ENCODE measurements around the gene PKNOX2. TPM values are rescaled to one million over a fixed set of nuclear protein-coding genes. Genes with fewer than 3 reads are reported as not detected.

The PKNOX2 gene
- total RNA-seq, 2 experiments from 2014 or later = not detected

GRCh38 chr11:125380756-125381445 is 216.3 kb downstream of the PKNOX2 start:
- Mint-ChIP-seq H3K27ac (no peak overlapping the region), H3K9me3 (no peaks in the 10 kb centered on the region), H3K27me3 (peaks cover 26% of the 10 kb centered on the region), H3K4me1 (no peaks in the 10 kb centered on the region), H3K36me3 (ENCODE audit: low read depth) (no peaks in the 10 kb centered on the region), H3K4me3 (no peak overlapping the region)
- DNase-seq = no peak
- ChIA-PET CTCF (no interaction called here), POLR2A (no interaction called here)

GRCh38 chr11:125381499-125382044 is 217.0 kb downstream of the PKNOX2 start:
- Mint-ChIP-seq H3K36me3 (ENCODE audit: low read depth) (no peaks in the 10 kb centered on the region), H3K4me1 (no peaks in the 10 kb centered on the region), H3K27ac (no peak overlapping the region), H3K9me3 (no peaks in the 10 kb centered on the region), H3K27me3 (peaks cover 21% of the 10 kb centered on the region), H3K4me3 (no peak overlapping the region)
- no peak for DNase-seq
- POLR2A ChIA-PET = no interaction called here
- CTCF ChIA-PET = no interaction called here

GRCh38 chr11:125382314-125382791 is 217.8 kb downstream of the PKNOX2 start:
- Mint-ChIP-seq H3K36me3 (ENCODE audit: low read depth) (no peaks in the 10 kb centered on the region), H3K4me1 (no peaks in the 10 kb centered on the region), H3K9me3 (no peaks in the 10 kb centered on the region), H3K27me3 (peaks cover 17% of the 10 kb centered on the region), H3K27ac (no peak overlapping the region), H3K4me3 (no peak overlapping the region)
- DNase-seq = no peak
- ChIA-PET CTCF (no interaction called here), POLR2A (no interaction called here)

- ChIA-PET CTCF (no interaction called here), POLR2A (no interaction called here)
- peaks cover 17% of the 10 kb centered on the region for H3K27me3 Mint-ChIP-seq
- no peak for DNase-seq
- H3K4me3 Mint-ChIP-seq = no peak overlapping the region
- H3K4me1 Mint-ChIP-seq = no peaks in the 10 kb centered on the region
- H3K27ac Mint-ChIP-seq = no peak overlapping the region
- no peaks in the 10 kb centered on the region for H3K36me3 Mint-ChIP-seq (ENCODE audit: low read depth)
- H3K9me3 Mint-ChIP-seq = no peaks in the 10 kb centered on the region
Observed at GRCh38 chr11:125382822-125383221, 218.3 kb downstream of the PKNOX2 start.

GRCh38 chr11:125384825-125385224 is 220.3 kb downstream of the PKNOX2 start:
- ChIA-PET POLR2A (no interaction called here), CTCF (no interaction called here)
- Mint-ChIP-seq H3K4me3 (no peak overlapping the region), H3K36me3 (ENCODE audit: low read depth) (no peaks in the 10 kb centered on the region), H3K27me3 (peaks cover 14% of the 10 kb centered on the region), H3K4me1 (no peaks in the 10 kb centered on the region), H3K9me3 (no peaks in the 10 kb centered on the region), H3K27ac (no peak overlapping the region)
- no peak for DNase-seq

- ChIA-PET POLR2A (no interaction called here), CTCF (interaction anchor here (0.8 kb wide), 1 partner anchor 41 kb away, joined by 3 read pairs; no protein-coding TSS in a partner anchor)
- H3K36me3 Mint-ChIP-seq (ENCODE audit: low read depth) = no peaks in the 10 kb centered on the region
- H3K4me3 Mint-ChIP-seq = no peak overlapping the region
- no peak overlapping the region for H3K27ac Mint-ChIP-seq
- no peaks in the 10 kb centered on the region for H3K9me3 Mint-ChIP-seq
- H3K4me1 Mint-ChIP-seq = no peaks in the 10 kb centered on the region
- H3K27me3 Mint-ChIP-seq = peaks cover 18% of the 10 kb centered on the region
- no peak for DNase-seq
Observed at GRCh38 chr11:125387901-125388300, 223.3 kb downstream of the PKNOX2 start.

GRCh38 chr11:125388611-125389010 is 224.1 kb downstream of the PKNOX2 start:
- DNase-seq = no peak
- no peak overlapping the region for H3K27ac Mint-ChIP-seq
- peaks cover 22% of the 10 kb centered on the region for H3K27me3 Mint-ChIP-seq
- H3K36me3 Mint-ChIP-seq (ENCODE audit: low read depth) = no peaks in the 10 kb centered on the region
- no peak overlapping the region for H3K4me3 Mint-ChIP-seq
- no peaks in the 10 kb centered on the region for H3K4me1 Mint-ChIP-seq
- ChIA-PET CTCF (interaction anchor here (0.8 kb wide), 1 partner anchor 41 kb away, joined by 3 read pairs; no protein-coding TSS in a partner anchor), POLR2A (no interaction called here)
- no peaks in the 10 kb centered on the region for H3K9me3 Mint-ChIP-seq

- peaks cover 22% of the 10 kb centered on the region for H3K27me3 Mint-ChIP-seq
- no peaks in the 10 kb centered on the region for H3K36me3 Mint-ChIP-seq (ENCODE audit: low read depth)
- ChIA-PET CTCF (no interaction called here), POLR2A (no interaction called here)
- no peaks in the 10 kb centered on the region for H3K9me3 Mint-ChIP-seq
- H3K4me1 Mint-ChIP-seq = no peaks in the 10 kb centered on the region
- H3K4me3 Mint-ChIP-seq = no peak overlapping the region
- no peak for DNase-seq
- H3K27ac Mint-ChIP-seq = no peak overlapping the region
Observed at GRCh38 chr11:125389339-125390166, 225.0 kb downstream of the PKNOX2 start.

GRCh38 chr11:125390946-125391345 is 226.4 kb downstream of the PKNOX2 start:
- no peak for DNase-seq
- ChIA-PET CTCF (no interaction called here), POLR2A (no interaction called here)

GRCh38 chr11:125393331-125393730 is 228.8 kb downstream of the PKNOX2 start:
- Mint-ChIP-seq H3K27ac (no peak overlapping the region), H3K4me1 (no peaks in the 10 kb centered on the region), H3K27me3 (peaks cover 35% of the 10 kb centered on the region), H3K36me3 (ENCODE audit: low read depth) (no peaks in the 10 kb centered on the region), H3K4me3 (no peak overlapping the region), H3K9me3 (no peaks in the 10 kb centered on the region)
- ChIA-PET POLR2A (no interaction called here), CTCF (interaction anchor here (0.5 kb wide), 1 partner anchor 765 kb away, joined by 4 read pairs; no protein-coding TSS in a partner anchor)
- DNase-seq = no peak

More at GRCh38 chr11:125390946-125391345, 226.4 kb downstream of the PKNOX2 start:
- Mint-ChIP-seq H3K9me3 (no peaks in the 10 kb centered on the region), H3K27ac (no peak overlapping the region), H3K27me3 (peaks cover 21% of the 10 kb centered on the region), H3K36me3 (ENCODE audit: low read depth) (no peaks in the 10 kb centered on the region), H3K4me1 (no peaks in the 10 kb centered on the region), H3K4me3 (no peak overlapping the region)

GRCh38 chr11:125394296-125394695 is 229.7 kb downstream of the PKNOX2 start:
- Mint-ChIP-seq H3K27ac (no peak overlapping the region), H3K36me3 (ENCODE audit: low read depth) (no peaks in the 10 kb centered on the region), H3K27me3 (peaks cover 36% of the 10 kb centered on the region), H3K4me3 (no peak overlapping the region), H3K9me3 (no peaks in the 10 kb centered on the region), H3K4me1 (no peaks in the 10 kb centered on the region)
- ChIA-PET POLR2A (no interaction called here), CTCF (interaction anchor here (0.9 kb wide), 1 partner anchor 11 kb away, joined by 3 read pairs; no protein-coding TSS in a partner anchor)
- DNase-seq = no peak

- no peaks in the 10 kb centered on the region for H3K36me3 Mint-ChIP-seq (ENCODE audit: low read depth)
- ChIA-PET POLR2A (no interaction called here), CTCF (interaction anchor here (1.7 kb wide), 1 partner anchor 8 kb away, joined by 8 read pairs; no protein-coding TSS in a partner anchor)
- H3K4me1 Mint-ChIP-seq = no peaks in the 10 kb centered on the region
- H3K4me3 Mint-ChIP-seq = no peak overlapping the region
- H3K27me3 Mint-ChIP-seq = peaks cover 46% of the 10 kb centered on the region
- no peaks in the 10 kb centered on the region for H3K9me3 Mint-ChIP-seq
- no peak overlapping the region for H3K27ac Mint-ChIP-seq
- DNase-seq = no peak
Observed at GRCh38 chr11:125397421-125397820, 232.9 kb downstream of the PKNOX2 start.

- POLR2A ChIA-PET = no interaction called here
- Mint-ChIP-seq H3K27ac (no peak overlapping the region), H3K9me3 (no peaks in the 10 kb centered on the region)
Observed at GRCh38 chr11:125398475-125398874, 233.9 kb downstream of the PKNOX2 start.

More at GRCh38 chr11:125398475-125398874, 233.9 kb downstream of the PKNOX2 start:
- no peak overlapping the region for H3K4me3 Mint-ChIP-seq
- no peak for DNase-seq
- H3K4me1 Mint-ChIP-seq = no peaks in the 10 kb centered on the region
- no peaks in the 10 kb centered on the region for H3K36me3 Mint-ChIP-seq (ENCODE audit: low read depth)
- H3K27me3 Mint-ChIP-seq = peaks cover 51% of the 10 kb centered on the region
- CTCF ChIA-PET = no interaction called here
